Activated CD8-positive, alpha-beta memory T cell treated with anti-CD3 and anti-CD28 coated beads, Interleukin-2, amount 10 ng/mL, durations not matched to agents 7 days and 5 days (primary cell): Measurements from ENCODE around the gene C12orf76. TPM values are rescaled to one million over a fixed set of nuclear protein-coding genes. Genes with fewer than 3 reads are reported as not detected.
"Not testable (repeated sequence)": the region's sequence is repeated elsewhere in the genome, so short reads cannot be mapped to it uniquely, and the experiment has no call there.

ENCODE experiments used
- ATAC-seq: fragments of 150-1000 bp; cut with Tn5 transposase; one replicate; pipeline ENCODE4 v1.10.0; 2021; ENCODE audit warnings: moderate library complexity
- CTCF ChIA-PET: fragments of 350-600 bp; sonication (Branson Sonifier 250); formaldehyde crosslinking; loops from one replicate; lab custom pipeline; 2021; ENCODE audit warnings: antibody characterized with exemption; lab: Charles Lee
- DNase-seq: peaks from one replicate; pipeline ENCODE4 v3.0.0-alpha.2; 2020
- H3K27ac Mint-ChIP-seq: one replicate; pipeline ENCODE4 v1.8.0; 2021; ENCODE audit warnings: mild to moderate bottlenecking, mixed read lengths
- H3K27me3 Mint-ChIP-seq: one replicate; pipeline ENCODE4 v1.8.0; 2021; ENCODE audit warnings: mixed read lengths
- H3K36me3 Mint-ChIP-seq: one replicate; pipeline ENCODE4 v1.8.0; 2021; ENCODE audit warnings: mild to moderate bottlenecking, mixed read lengths
- H3K4me1 Mint-ChIP-seq: one replicate; pipeline ENCODE4 v1.8.0; 2021; ENCODE audit warnings: mixed read lengths
- H3K4me3 Mint-ChIP-seq: one replicate; pipeline ENCODE4 v1.8.0; 2021; ENCODE audit warnings: mild to moderate bottlenecking, moderate library complexity, mixed read lengths
- H3K9me3 Mint-ChIP-seq: one replicate; pipeline ENCODE4 v1.8.0; 2022; ENCODE audit warnings: low read depth, mixed read lengths
- total RNA-seq, 2 experiments: library from RNA; stranded (reverse); gene quantifications; one replicate each; pipeline ENCODE4 v1.2.3, GENCODE V29; 2021

The C12orf76 gene
- total RNA-seq, 2 experiments from 2014 or later, result 14.8 to 17.3 TPM

- H3K27me3 Mint-ChIP-seq, result no peaks in the 10 kb centered on the region
- no peak for DNase-seq
- no peak for ATAC-seq
- no peaks in the 10 kb centered on the region for H3K9me3 Mint-ChIP-seq
- peaks cover 7% of the 10 kb centered on the region for H3K4me1 Mint-ChIP-seq
- CTCF ChIA-PET, result interaction anchor here (1.1 kb wide), 1 partner anchor 14 kb away, joined by 4 read pairs; no protein-coding TSS in a partner anchor
- no peak overlapping the region for H3K27ac Mint-ChIP-seq
- no peak overlapping the region for H3K4me3 Mint-ChIP-seq
- peaks cover 48% of the 10 kb centered on the region for H3K36me3 Mint-ChIP-seq
Observed at GRCh38 chr12:110029290-110029815, 19.0 kb downstream of the C12orf76 start.

- Mint-ChIP-seq H3K4me3 (no peak overlapping the region), H3K9me3 (no peaks in the 10 kb centered on the region), H3K36me3 (peaks cover 45% of the 10 kb centered on the region), H3K4me1 (peaks cover 12% of the 10 kb centered on the region), H3K27ac (no peak overlapping the region), H3K27me3 (no peaks in the 10 kb centered on the region)
- ATAC-seq, result no peak
- DNase-seq, result no peak
- CTCF ChIA-PET, result interaction anchor here (0.5 to 1.1 kb wide), 2 partner anchors 13 to 72 kb away, joined by 3 to 4 read pairs; no protein-coding TSS in a partner anchor
Observed at GRCh38 chr12:110028323-110028722, 20.0 kb downstream of the C12orf76 start.

GRCh38 chr12:110024051-110024450, 24.3 kb downstream of the C12orf76 start:
- H3K9me3 Mint-ChIP-seq, result no peaks in the 10 kb centered on the region
- DNase-seq (no peak), ATAC-seq (no peak)
- H3K4me3 Mint-ChIP-seq, result no peak overlapping the region
- peaks cover 52% of the 10 kb centered on the region for H3K36me3 Mint-ChIP-seq
- no peak overlapping the region for H3K27ac Mint-ChIP-seq
- peaks cover 20% of the 10 kb centered on the region for H3K4me1 Mint-ChIP-seq
- no peaks in the 10 kb centered on the region for H3K27me3 Mint-ChIP-seq
- CTCF ChIA-PET, result interaction anchor here (0.8 kb wide), 1 partner anchor 12 kb away, joined by 3 read pairs; no protein-coding TSS in a partner anchor

- H3K36me3 Mint-ChIP-seq, result peaks cover 55% of the 10 kb centered on the region
- no peaks in the 10 kb centered on the region for H3K9me3 Mint-ChIP-seq
- peaks cover 20% of the 10 kb centered on the region for H3K4me1 Mint-ChIP-seq
- ATAC-seq (no peak), DNase-seq (no peak)
- H3K27me3 Mint-ChIP-seq, result no peaks in the 10 kb centered on the region
- H3K4me3 Mint-ChIP-seq, result no peak overlapping the region
- CTCF ChIA-PET, result no interaction called here
- no peak overlapping the region for H3K27ac Mint-ChIP-seq
Observed at GRCh38 chr12:110023059-110023980, 25.0 kb downstream of the C12orf76 start.

- peaks cover 47% of the 10 kb centered on the region for H3K36me3 Mint-ChIP-seq
- no peak for ATAC-seq
- peaks cover 22% of the 10 kb centered on the region for H3K4me1 Mint-ChIP-seq
- CTCF ChIA-PET, result interaction anchor here (1.0 kb wide), 1 partner anchor 73 kb away, joined by 4 read pairs; no protein-coding TSS in a partner anchor
- H3K27me3 Mint-ChIP-seq, result no peaks in the 10 kb centered on the region
- no peak overlapping the region for H3K4me3 Mint-ChIP-seq
- DNase-seq, result no peak
- no peaks in the 10 kb centered on the region for H3K9me3 Mint-ChIP-seq
- no peak overlapping the region for H3K27ac Mint-ChIP-seq
Observed at GRCh38 chr12:110020956-110021355, 27.4 kb downstream of the C12orf76 start.

- CTCF ChIA-PET, result interaction anchor here (1.6 to 1.9 kb wide), 2 partner anchors 14 to 16 kb away, joined by 4 to 9 read pairs; no protein-coding TSS in a partner anchor
- Mint-ChIP-seq H3K9me3 (no peaks in the 10 kb centered on the region), H3K27ac (peak overlapping the region; percentile 86), H3K36me3 (peaks cover 42% of the 10 kb centered on the region), H3K27me3 (no peaks in the 10 kb centered on the region), H3K4me1 (peaks cover 44% of the 10 kb centered on the region), H3K4me3 (peak overlapping the region; percentile 27)
- peak; percentile 79 for ATAC-seq
- DNase-seq, result no peak
Observed at GRCh38 chr12:110015132-110015531, 33.2 kb downstream of the C12orf76 start.

- no peak for ATAC-seq
- Mint-ChIP-seq H3K27me3 (no peaks in the 10 kb centered on the region), H3K36me3 (peaks cover 38% of the 10 kb centered on the region), H3K27ac (peak overlapping the region; percentile 67), H3K9me3 (no peaks in the 10 kb centered on the region), H3K4me3 (no peak overlapping the region), H3K4me1 (peaks cover 64% of the 10 kb centered on the region)
- DNase-seq, result no peak
- CTCF ChIA-PET, result interaction anchor here (1.2 kb wide), 1 partner anchor 13 kb away, joined by 3 read pairs; no protein-coding TSS in a partner anchor
Observed at GRCh38 chr12:110012659-110013058, 35.7 kb downstream of the C12orf76 start.

GRCh38 chr12:110012137-110012536, 36.2 kb downstream of the C12orf76 start:
- no peak overlapping the region for H3K4me3 Mint-ChIP-seq
- H3K9me3 Mint-ChIP-seq, result no peaks in the 10 kb centered on the region
- peak; percentile 45 for DNase-seq
- no peak for ATAC-seq
- H3K27ac Mint-ChIP-seq, result peak overlapping the region; percentile 67
- peaks cover 64% of the 10 kb centered on the region for H3K4me1 Mint-ChIP-seq
- CTCF ChIA-PET, result interaction anchor here (1.2 kb wide), 1 partner anchor 12 kb away, joined by 3 read pairs; no protein-coding TSS in a partner anchor
- H3K27me3 Mint-ChIP-seq, result no peaks in the 10 kb centered on the region
- peaks cover 36% of the 10 kb centered on the region for H3K36me3 Mint-ChIP-seq

GRCh38 chr12:110010853-110011723, 37.2 kb downstream of the C12orf76 start:
- DNase-seq (peak; percentile 47), ATAC-seq (peak; percentile 24)
- H3K36me3 Mint-ChIP-seq, result peaks cover 43% of the 10 kb centered on the region
- H3K27ac Mint-ChIP-seq, result peak overlapping the region; percentile 67
- H3K4me1 Mint-ChIP-seq, result peaks cover 69% of the 10 kb centered on the region
- H3K9me3 Mint-ChIP-seq, result no peaks in the 10 kb centered on the region
- H3K4me3 Mint-ChIP-seq, result peak overlapping the region; percentile 59
- H3K27me3 Mint-ChIP-seq, result no peaks in the 10 kb centered on the region
- CTCF ChIA-PET, result interaction anchor here (0.7 to 1.9 kb wide), 2 partner anchors 11 to 715 kb away, joined by 3 to 9 read pairs; partner anchors contain the start of gene ANKRD13A

GRCh38 chr12:110008681-110009398, 39.5 kb downstream of the C12orf76 start:
- DNase-seq (peak; percentile 43), ATAC-seq (peak; percentile 20)
- H3K9me3 Mint-ChIP-seq, H3K27me3 Mint-ChIP-seq: not testable (repeated sequence)
- CTCF ChIA-PET, result interaction anchor here (0.6 kb wide), 1 partner anchor 203 kb away, joined by 3 read pairs; no protein-coding TSS in a partner anchor
- Mint-ChIP-seq H3K27ac (peak overlapping the region; percentile 83), H3K4me1 (peaks cover 78% of the 10 kb centered on the region), H3K4me3 (peak overlapping the region; percentile 46), H3K36me3 (peaks cover 39% of the 10 kb centered on the region)

GRCh38 chr12:110007881-110008280, 40.4 kb downstream of the C12orf76 start:
- H3K9me3 Mint-ChIP-seq, result no peaks in the 10 kb centered on the region
- H3K4me1 Mint-ChIP-seq, result peaks cover 80% of the 10 kb centered on the region
- ATAC-seq, result no peak
- no peak for DNase-seq
- no peak overlapping the region for H3K4me3 Mint-ChIP-seq
- H3K36me3 Mint-ChIP-seq, result peaks cover 42% of the 10 kb centered on the region
- no peak overlapping the region for H3K27ac Mint-ChIP-seq
- no peaks in the 10 kb centered on the region for H3K27me3 Mint-ChIP-seq
- CTCF ChIA-PET, result no interaction called here

- Mint-ChIP-seq H3K27me3 (no peaks in the 10 kb centered on the region), H3K9me3 (no peaks in the 10 kb centered on the region), H3K4me3 (no peak overlapping the region), H3K27ac (peak overlapping the region; percentile 25), H3K36me3 (peaks cover 33% of the 10 kb centered on the region), H3K4me1 (peaks cover 70% of the 10 kb centered on the region)
- no peak for ATAC-seq
- CTCF ChIA-PET, result no interaction called here
- no peak for DNase-seq
Observed at GRCh38 chr12:110006115-110006514, 42.2 kb downstream of the C12orf76 start.
